Coronary artery (tissue), 2 donors: Measurements from ENCODE around the gene TSPAN11.

Experiments
- DNase-seq: peaks from one replicate; pipeline ENCODE4 v3.0.0-alpha.2; 2017; ENCODE audit warnings: low spot score
- H3K27ac ChIP-seq, 2 donors: fragments of 200-600 bp; sonication (generic); one replicate each; pipeline ENCODE4 v1.5.1; 2016 to 2019
- H3K4me3 ChIP-seq: fragments of 200-600 bp; sonication (generic); 2 replicates; pipeline ENCODE4 v1.5.1; 2016; ENCODE audit warnings: mild to moderate bottlenecking, moderate library complexity
- CTCF ChIP-seq: fragments of 200-600 bp; sonication (generic); IDR thresholded peaks from one replicate; pipeline ENCODE4 v1.5.1; 2019; ENCODE audit warnings: antibody characterized with exemption

The TSPAN11 gene

GRCh38 chr12:30993766-30994165 lies 67.2 kb downstream of the TSPAN11 start:
- no peak overlapping the region for H3K27ac ChIP-seq
- TF ChIP-seq CTCF = no peak
- H3K4me3 ChIP-seq = no peak overlapping the region
- DNase-seq = no peak

GRCh38 chr12:30994274-30994673 lies 67.7 kb downstream of the TSPAN11 start:
- DNase-seq = no peak
- no peak for TF ChIP-seq CTCF

GRCh38 chr12:30996255-30996654 lies 69.7 kb downstream of the TSPAN11 start:
- TF ChIP-seq CTCF = no peak
- Histone ChIP-seq H3K4me3 (no peak overlapping the region), H3K27ac (no peak overlapping the region)
- DNase-seq = no peak

More at GRCh38 chr12:30994274-30994673, 67.7 kb downstream of the TSPAN11 start:
- no peak overlapping the region for H3K27ac ChIP-seq
- H3K4me3 ChIP-seq = no peak overlapping the region

- no peak for DNase-seq
- TF ChIP-seq CTCF = no peak
- H3K27ac ChIP-seq = no peak overlapping the region
These were observed 70.2 kb downstream of the TSPAN11 start for GRCh38 chr12:30996752-30997151.

GRCh38 chr12:30997685-30998440 lies 71.3 kb downstream of the TSPAN11 start:
- TF ChIP-seq CTCF = no peak
- Histone ChIP-seq H3K27ac (no peak overlapping the region), H3K4me3 (no peak overlapping the region)
- DNase-seq = no peak

More at GRCh38 chr12:30996752-30997151, 70.2 kb downstream of the TSPAN11 start:
- no peak overlapping the region for H3K4me3 ChIP-seq

- no peak overlapping the region for H3K4me3 ChIP-seq
- DNase-seq = no peak
- no peak overlapping the region for H3K27ac ChIP-seq
- TF ChIP-seq CTCF = no peak
These were observed 72.5 kb downstream of the TSPAN11 start for GRCh38 chr12:30999011-30999410.

GRCh38 chr12:30999723-31000122 lies 73.2 kb downstream of the TSPAN11 start:
- TF ChIP-seq CTCF = no peak
- Histone ChIP-seq H3K27ac (no peak overlapping the region), H3K4me3 (no peak overlapping the region)
- no peak for DNase-seq
